ENCODE data around the gene MAN2A1. TPM values are rescaled to one million over a fixed set of nuclear protein-coding genes. Genes with fewer than 3 reads are reported as not detected.

MAN2A1 gene
- total RNA-seq, 1 experiment from 2014 or later: 78.0 TPM

DNA sequence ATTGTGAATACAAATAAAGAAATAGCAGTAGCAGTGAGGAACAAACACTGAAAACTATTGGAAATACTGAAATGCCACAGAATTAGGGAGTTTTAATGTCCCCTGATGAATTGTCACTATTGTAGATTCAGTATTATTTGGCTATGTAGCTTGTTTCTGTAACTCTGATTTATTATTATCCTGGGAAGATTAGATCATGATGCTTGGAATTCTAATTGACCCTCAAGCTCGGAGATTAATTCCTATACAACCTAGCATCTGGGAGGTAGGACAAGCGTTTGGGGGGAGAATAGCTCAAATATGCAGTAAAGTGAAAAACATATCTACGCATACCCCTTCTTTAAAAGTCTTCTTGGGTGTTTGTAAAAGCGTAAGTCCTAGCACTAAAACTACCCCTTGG, 15.1 kb upstream of the MAN2A1 start:
- Histone ChIP-seq H4K5ac (ENCODE audit: insufficient read length, low read depth, low read length) (no peak overlapping the region), H3K4me1 (ENCODE audit: insufficient read depth, low read length) (no peaks in the 10 kb centered on the region; the same call in 1 of the 2 replicates), H3K9ac (ENCODE audit: extremely low read depth, insufficient read length, low read length) (no peak overlapping the region), H2AFZ (ENCODE audit: low read length) (no peak overlapping the region), H3K4ac (ENCODE audit: low read depth, low read length) (no peak overlapping the region), H3K14ac (ENCODE audit: insufficient read depth, low read length) (no peak overlapping the region), H3K27ac (ENCODE audit: insufficient read length, low read depth, low read length) (no peak overlapping the region), H3K9me3 (ENCODE audit: control insufficient read depth, low read depth, low read length) (no peaks in the 10 kb centered on the region), H3K79me2 (ENCODE audit: insufficient read depth, low read length) (no peaks in the 10 kb centered on the region), H3K27me3 (ENCODE audit: insufficient read depth, low read length) (no peaks in the 10 kb centered on the region), H4K91ac (ENCODE audit: insufficient read length, low read depth, low read length) (no peak overlapping the region), H2BK120ac (ENCODE audit: low read depth, low read length, poor library complexity, severe bottlenecking) (no peak overlapping the region), H3K23ac (ENCODE audit: insufficient read length, low read depth, low read length) (no peak overlapping the region), H3K79me1 (ENCODE audit: insufficient read depth, low read depth, low read length, poor library complexity, severe bottlenecking) (no peaks in the 10 kb centered on the region), H2BK15ac (ENCODE audit: low read depth, low read length) (no peak overlapping the region), H2AK5ac (ENCODE audit: insufficient read length, low read length) (no peak overlapping the region), H4K8ac (replicated peaks; ENCODE audit: insufficient read length, low read depth, low read length) (no peak overlapping the region), H2BK20ac (ENCODE audit: low read depth, low read length, poor library complexity, severe bottlenecking) (no peak overlapping the region), H3K18ac (ENCODE audit: insufficient read length, low read depth, low read length) (no peak overlapping the region), H2BK5ac (ENCODE audit: insufficient read length, low read length) (no peak overlapping the region), H3T11ph (ENCODE audit: low read length) (no peak overlapping the region), H3K4me2 (ENCODE audit: insufficient read depth, insufficient read length, low read length) (no peak overlapping the region), H4K20me1 (ENCODE audit: control insufficient read depth, insufficient read depth, insufficient read length) (no peaks in the 10 kb centered on the region), H3K56ac (ENCODE audit: insufficient read length, low read depth, low read length) (no peak overlapping the region), H3K23me2 (ENCODE audit: insufficient read length, low read depth, low read length, poor library complexity, severe bottlenecking) (no peaks in the 10 kb centered on the region), H2BK12ac (ENCODE audit: insufficient read length, low read depth, low read length) (no peak overlapping the region)
- no peaks in the 10 kb centered on the region for H3K9me3 Mint-ChIP-seq
- no peak for DNase-seq
- H3K27ac Mint-ChIP-seq: no peak overlapping the region
- H3K4me1 Mint-ChIP-seq: peaks cover 13 to 14% of the 10 kb centered on the region in 2 experiments
- no peak overlapping the region for H3K4me3 Mint-ChIP-seq
- no CpG with 5 or more reads among the region's 4 CpGs for WGBS (ENCODE audit: extremely low coverage, insufficient read length, low lambda C conversion rate)
- no peaks in the 10 kb centered on the region; a peak in 1 of 7 replicates for H3K36me3 Mint-ChIP-seq (ENCODE audit: insufficient read depth in 1 of 3, low read depth in 3 of 3)
- TF ChIP-seq CTCF (conservative IDR thresholded peaks at IDR 0.05): no peak
- no peaks in the 10 kb centered on the region for H3K27me3 Mint-ChIP-seq (ENCODE audit: low read depth)

All from H9 (cell line).